Activated B cell treated with CpG ODN at 0.5 μM for 24 hours (primary cell): ENCODE measurements around the gene MPDU1. TPM values are rescaled to one million over a fixed set of nuclear protein-coding genes. Genes with fewer than 3 reads are reported as not detected.
A peak's percentile ranks its signal among the peaks of the same experiment; 100 is the strongest.

Source experiments
- ATAC-seq: fragments of 200-7000 bp; cut with Tn5 transposase; one replicate; pipeline ENCODE4 v1.10.0; 2021; ENCODE audit warnings: low read depth, mild to moderate bottlenecking, moderate library complexity
- CTCF ChIA-PET: fragments of 350-600 bp; sonication (Branson Sonifier 250); formaldehyde crosslinking; loops from one replicate; lab custom pipeline; 2021; ENCODE audit warnings: antibody characterized with exemption; lab: Charles Lee
- POLR2A ChIA-PET: fragments of 350-600 bp; sonication (Branson Sonifier 250); formaldehyde crosslinking; loops from one replicate; lab custom pipeline; 2021; ENCODE audit warnings: antibody characterized with exemption; lab: Charles Lee
- DNase-seq: peaks from one replicate; pipeline ENCODE4 v3.0.0; 2022
- H3K27ac Mint-ChIP-seq: one replicate; pipeline ENCODE4 v1.8.0; 2020; ENCODE audit warnings: mixed read lengths
- H3K27me3 Mint-ChIP-seq: one replicate; pipeline ENCODE4 v1.8.0; 2021; ENCODE audit warnings: mixed read lengths
- H3K36me3 Mint-ChIP-seq: one replicate; pipeline ENCODE4 v1.8.0; 2021; ENCODE audit warnings: low read depth, mixed read lengths
- H3K4me1 Mint-ChIP-seq: one replicate; pipeline ENCODE4 v1.8.0; 2021; ENCODE audit warnings: mixed read lengths
- H3K4me3 Mint-ChIP-seq: one replicate; pipeline ENCODE4 v1.8.0; 2020; ENCODE audit warnings: mild to moderate bottlenecking, mixed read lengths
- H3K9me3 Mint-ChIP-seq: one replicate; pipeline ENCODE4 v1.8.0; 2020; ENCODE audit warnings: mixed read lengths
- CTCF ChIP-seq: fragments of 200-600 bp; IDR thresholded peaks from one replicate; pipeline ENCODE4 v1.8.0; 2022; ENCODE audit warnings: antibody characterized with exemption, mild to moderate bottlenecking
- intact Hi-C: fragments of 100-400 bp; cut with micrococcal nuclease; formaldehyde crosslinking; loops from one replicate; pipeline ENCODE4 v1.15.1; 2024
- total RNA-seq: library from RNA; stranded (reverse); gene quantifications from 2 replicates; pipeline ENCODE4 v1.2.3, GENCODE V29; 2022

MPDU1 gene
- total RNA-seq, 1 donor from 2014 or later = 58.9 TPM

DNA sequence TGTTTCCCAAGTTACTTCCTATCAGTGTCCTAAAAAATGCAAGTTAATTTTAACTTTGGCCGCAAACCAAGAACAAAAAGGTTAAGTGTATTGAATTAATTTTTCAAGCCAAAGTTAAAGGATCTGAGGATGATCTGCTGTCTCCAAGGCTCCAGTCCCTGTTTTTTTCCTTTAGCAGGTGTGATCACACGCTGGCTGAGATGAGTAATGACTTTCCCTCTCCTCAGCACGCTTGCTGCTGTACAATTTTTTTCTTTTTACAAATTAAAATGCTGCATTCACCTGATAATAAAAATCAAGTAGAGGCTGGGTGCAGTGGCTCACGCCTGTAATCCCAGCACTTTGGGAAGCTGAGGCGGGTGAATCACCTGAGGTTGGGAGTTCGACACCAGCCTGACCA is 38.7 kb upstream of the MPDU1 start:
- peaks cover 16% of the 10 kb centered on the region for H3K4me1 Mint-ChIP-seq
- no peak overlapping the region for H3K27ac Mint-ChIP-seq
- intact Hi-C loops = no loop called here
- ATAC-seq (no peak), DNase-seq (no peak)
- CTCF ChIA-PET = interaction anchor here (0.9 to 2.5 kb wide), 2 partner anchors 30 to 108 kb away, joined by 3 to 11 read pairs; no protein-coding TSS in a partner anchor
- H3K27me3 Mint-ChIP-seq = no peaks in the 10 kb centered on the region
- no peak for TF ChIP-seq CTCF
- no peaks in the 10 kb centered on the region for H3K9me3 Mint-ChIP-seq
- POLR2A ChIA-PET = no interaction called here
- H3K4me3 Mint-ChIP-seq = no peak overlapping the region
- H3K36me3 Mint-ChIP-seq = peaks cover 3% of the 10 kb centered on the region

- intact Hi-C loops = no loop called here
- peaks cover 9% of the 10 kb centered on the region for H3K36me3 Mint-ChIP-seq
- TF ChIP-seq CTCF = no peak
- peak within 1 kb of the TSS; percentile 82 for H3K4me3 Mint-ChIP-seq
- ChIA-PET CTCF (interaction anchor here (1.4 to 3.1 kb wide), 3 partner anchors 12 to 26 kb away, joined by 5 to 20 read pairs (median 11); partner anchors contain the start of gene SENP3), POLR2A (interaction anchor here (0.6 to 3.9 kb wide), 8 partner anchors 9 to 114 kb away, joined by 3 to 56 read pairs (median 10); partner anchors contain the start of genes MPDU1, POLR2A, SENP3 and TMEM102)
- H3K27ac Mint-ChIP-seq = peak within 1 kb of the TSS; percentile 90
- no peaks in the 10 kb centered on the region for H3K27me3 Mint-ChIP-seq
- DNase-seq (peak; percentile 55), ATAC-seq (peak; percentile 58)
- H3K4me1 Mint-ChIP-seq = peaks cover 52% of the 10 kb centered on the region
- H3K9me3 Mint-ChIP-seq = no peaks in the 10 kb centered on the region
Measured at GRCh38 chr17:7548585-7549400, 34.9 kb upstream of the MPDU1 start, which contains the start of gene TNFSF12. TNFSF12 (plus strand) TSS chr17:7549058; CDS start chr17:7549154, 96 bp downstream.

DNA sequence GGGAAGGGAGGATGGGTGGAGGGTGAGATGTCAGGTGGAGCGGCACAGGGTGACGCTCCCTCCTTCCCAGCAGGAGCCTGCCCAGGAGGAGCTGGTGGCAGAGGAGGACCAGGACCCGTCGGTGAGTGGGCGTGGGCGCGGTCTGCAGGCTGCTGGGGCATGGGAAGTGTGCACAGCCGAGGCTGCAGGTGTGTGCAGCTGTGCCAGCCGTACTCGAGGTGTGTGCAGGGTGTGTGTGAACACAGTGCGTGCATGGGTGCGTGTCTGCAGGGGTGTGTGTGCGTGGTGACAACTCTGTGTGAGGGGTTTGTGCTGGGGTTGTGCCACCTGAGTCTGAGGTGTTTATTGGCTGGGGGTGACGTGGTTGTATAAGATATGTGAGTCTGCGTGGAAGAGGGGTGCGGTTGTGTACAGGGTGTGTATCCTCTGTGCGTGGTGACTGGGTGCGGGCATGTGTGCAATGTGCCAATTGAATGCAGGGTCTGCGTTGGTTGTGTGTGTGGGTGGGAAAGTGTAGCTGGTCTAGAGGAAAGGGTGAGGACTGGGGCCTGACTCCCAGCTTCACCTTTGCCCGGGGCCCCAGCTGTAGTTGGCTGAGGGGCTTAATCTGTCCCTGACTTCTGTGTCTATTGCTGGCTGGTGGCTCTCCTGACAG is 34.1 kb upstream of the MPDU1 start:
- TF ChIP-seq CTCF = no peak
- Mint-ChIP-seq H3K27ac (peak overlapping the region; percentile 90), H3K4me3 (peak overlapping the region; percentile 82), H3K4me1 (peaks cover 56% of the 10 kb centered on the region), H3K36me3 (peaks cover 9% of the 10 kb centered on the region), H3K27me3 (no peaks in the 10 kb centered on the region), H3K9me3 (no peaks in the 10 kb centered on the region)
- ATAC-seq (peak; percentile 26), DNase-seq (peak; percentile 41)
- POLR2A ChIA-PET = interaction anchor here (0.6 to 3.9 kb wide), 9 partner anchors 9 to 115 kb away, joined by 3 to 56 read pairs (median 7); partner anchors contain the start of genes MPDU1, POLR2A, SENP3 and TMEM102
- CTCF ChIA-PET = interaction anchor here (0.9 to 1.6 kb wide), 3 partner anchors 11 to 26 kb away, joined by 3 to 11 read pairs (median 5); no protein-coding TSS in a partner anchor
- intact Hi-C loops = no loop called here

DNA sequence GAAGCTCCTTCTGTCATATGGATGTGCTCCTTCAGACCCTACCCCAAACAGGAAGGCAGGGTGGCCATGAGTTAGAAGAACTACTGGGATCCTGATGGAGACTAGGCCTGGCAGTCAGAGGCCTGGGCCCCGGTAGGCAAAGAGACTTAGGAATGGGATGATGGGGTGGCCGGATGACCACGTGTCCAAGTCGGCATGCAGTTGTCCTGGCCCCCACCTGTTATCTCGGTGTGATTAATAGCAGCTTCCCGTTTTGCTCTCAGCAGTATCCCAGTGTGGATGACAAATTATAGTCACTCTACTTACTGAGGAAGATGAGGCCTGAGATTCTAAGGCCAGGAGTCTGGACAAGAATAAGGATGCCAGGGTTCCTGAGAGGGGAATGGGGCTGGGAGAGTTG is 33.3 kb upstream of the MPDU1 start:
- POLR2A ChIA-PET = interaction anchor here (0.6 to 3.9 kb wide), 5 partner anchors 11 to 136 kb away, joined by 3 to 56 read pairs (median 12); partner anchors contain the start of genes MPDU1, POLR2A and SENP3
- Mint-ChIP-seq H3K4me3 (peak overlapping the region; percentile 19), H3K4me1 (peaks cover 62% of the 10 kb centered on the region), H3K36me3 (peaks cover 9% of the 10 kb centered on the region), H3K9me3 (no peaks in the 10 kb centered on the region), H3K27me3 (no peaks in the 10 kb centered on the region), H3K27ac (peak overlapping the region; percentile 90)
- TF ChIP-seq CTCF = no peak
- intact Hi-C loops = no loop called here
- CTCF ChIA-PET = interaction anchor here (0.9 to 1.4 kb wide), 2 partner anchors 10 to 13 kb away, joined by 3 to 11 read pairs; no protein-coding TSS in a partner anchor
- ATAC-seq (no peak), DNase-seq (no peak)
